ENCODE results near the gene TMEM95. TPM values are rescaled to one million over a fixed set of nuclear protein-coding genes. Genes with fewer than 3 reads are reported as not detected.

The TMEM95 gene
- total and polyA plus RNA-seq, 2 donors (not counting 1 experiment from before 2014, with no cell fraction given): not detected

DNA sequence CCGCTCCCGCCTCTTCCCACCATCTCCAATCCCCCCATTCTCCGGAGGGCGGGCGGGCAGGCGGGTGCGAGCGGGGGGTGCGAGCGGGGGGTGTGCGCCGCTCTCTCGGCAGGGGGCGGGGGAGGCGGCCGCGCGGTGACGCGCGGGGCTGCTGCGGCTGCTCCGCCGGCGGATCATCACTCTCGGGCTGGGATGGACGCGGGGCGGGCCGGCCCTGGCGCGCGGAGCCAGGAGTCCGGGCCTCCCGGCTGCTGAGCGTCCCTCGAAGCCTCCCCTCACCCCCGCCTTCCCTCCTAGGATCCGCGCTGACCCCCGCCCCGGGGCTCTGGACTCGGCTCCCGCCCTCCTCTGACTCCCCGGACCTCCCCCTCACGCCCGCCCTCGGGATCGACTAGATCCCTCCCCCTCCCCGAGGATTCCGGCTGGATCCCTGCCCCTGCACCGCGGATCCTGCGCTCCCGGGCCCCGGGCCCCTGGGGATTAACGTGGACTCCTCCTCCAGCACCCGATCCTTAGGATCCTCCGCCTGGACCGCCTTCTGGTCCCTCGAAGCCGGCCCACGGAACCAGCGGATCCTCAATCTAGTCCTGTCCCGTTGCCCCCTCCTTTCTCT is 49.9 kb downstream of the TMEM95 start:
- Histone ChIP-seq H4K20me1 (ENCODE audit: control insufficient read depth, extremely low read depth, insufficient read depth, low read length) (no peaks in the 10 kb centered on the region), H3K4me1 (ENCODE audit: control insufficient read depth, extremely low read depth, insufficient read depth, low read length) (peaks cover 7% of the 10 kb centered on the region), H3K79me2 (ENCODE audit: control insufficient read depth, insufficient read depth, low read length) (no peaks in the 10 kb centered on the region), H3K9me3 (ENCODE audit: control insufficient read depth, insufficient read depth, low read depth, low read length) (no peaks in the 10 kb centered on the region), H3K36me3 (ENCODE audit: control insufficient read depth, insufficient read depth, low read length) (peaks cover 7% of the 10 kb centered on the region), H3K27ac (ENCODE audit: insufficient read depth, low read length) (peak overlapping the region; percentile 54), H3K9ac (ENCODE audit: insufficient read depth, low read length) (peak overlapping the region; percentile 73), H3K4me3 (replicated peaks in 1 of 4; ENCODE audit: control extremely low read depth in 1 of 4, insufficient read depth in 1 of 4, low read depth in 3 of 4, low read length in 4 of 4) (peak overlapping the region; percentile 66 to 81 (median 74)), H3K4me2 (ENCODE audit: extremely low read depth, insufficient read depth, low read length) (peak overlapping the region; percentile 77), H3K27me3 (ENCODE audit: control insufficient read depth, insufficient read depth, low read length) (no peaks in the 10 kb centered on the region), H2AFZ (ENCODE audit: low read length) (peak overlapping the region; percentile 46)
- no peak for DNase-seq (ENCODE audit: low read depth in 2 of 2)
- TF ChIP-seq EZH2 (IDR thresholded peaks at IDR 0.05; ENCODE audit: low read length, missing control alignments): no peak
- TF ChIP-seq, protein P1, sequence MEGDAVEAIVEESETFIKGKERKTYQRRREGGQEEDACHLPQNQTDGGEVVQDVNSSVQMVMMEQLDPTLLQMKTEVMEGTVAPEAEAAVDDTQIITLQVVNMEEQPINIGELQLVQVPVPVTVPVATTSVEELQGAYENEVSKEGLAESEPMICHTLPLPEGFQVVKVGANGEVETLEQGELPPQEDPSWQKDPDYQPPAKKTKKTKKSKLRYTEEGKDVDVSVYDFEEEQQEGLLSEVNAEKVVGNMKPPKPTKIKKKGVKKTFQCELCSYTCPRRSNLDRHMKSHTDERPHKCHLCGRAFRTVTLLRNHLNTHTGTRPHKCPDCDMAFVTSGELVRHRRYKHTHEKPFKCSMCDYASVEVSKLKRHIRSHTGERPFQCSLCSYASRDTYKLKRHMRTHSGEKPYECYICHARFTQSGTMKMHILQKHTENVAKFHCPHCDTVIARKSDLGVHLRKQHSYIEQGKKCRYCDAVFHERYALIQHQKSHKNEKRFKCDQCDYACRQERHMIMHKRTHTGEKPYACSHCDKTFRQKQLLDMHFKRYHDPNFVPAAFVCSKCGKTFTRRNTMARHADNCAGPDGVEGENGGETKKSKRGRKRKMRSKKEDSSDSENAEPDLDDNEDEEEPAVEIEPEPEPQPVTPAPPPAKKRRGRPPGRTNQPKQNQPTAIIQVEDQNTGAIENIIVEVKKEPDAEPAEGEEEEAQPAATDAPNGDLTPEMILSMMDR (conservative IDR thresholded peaks at IDR 0.05 in 1 of 2, IDR thresholded peaks at IDR 0.05 in 1 of 2; ENCODE audit: low read depth in 1 of 2, low read length in 2 of 2): no peak

DNA sequence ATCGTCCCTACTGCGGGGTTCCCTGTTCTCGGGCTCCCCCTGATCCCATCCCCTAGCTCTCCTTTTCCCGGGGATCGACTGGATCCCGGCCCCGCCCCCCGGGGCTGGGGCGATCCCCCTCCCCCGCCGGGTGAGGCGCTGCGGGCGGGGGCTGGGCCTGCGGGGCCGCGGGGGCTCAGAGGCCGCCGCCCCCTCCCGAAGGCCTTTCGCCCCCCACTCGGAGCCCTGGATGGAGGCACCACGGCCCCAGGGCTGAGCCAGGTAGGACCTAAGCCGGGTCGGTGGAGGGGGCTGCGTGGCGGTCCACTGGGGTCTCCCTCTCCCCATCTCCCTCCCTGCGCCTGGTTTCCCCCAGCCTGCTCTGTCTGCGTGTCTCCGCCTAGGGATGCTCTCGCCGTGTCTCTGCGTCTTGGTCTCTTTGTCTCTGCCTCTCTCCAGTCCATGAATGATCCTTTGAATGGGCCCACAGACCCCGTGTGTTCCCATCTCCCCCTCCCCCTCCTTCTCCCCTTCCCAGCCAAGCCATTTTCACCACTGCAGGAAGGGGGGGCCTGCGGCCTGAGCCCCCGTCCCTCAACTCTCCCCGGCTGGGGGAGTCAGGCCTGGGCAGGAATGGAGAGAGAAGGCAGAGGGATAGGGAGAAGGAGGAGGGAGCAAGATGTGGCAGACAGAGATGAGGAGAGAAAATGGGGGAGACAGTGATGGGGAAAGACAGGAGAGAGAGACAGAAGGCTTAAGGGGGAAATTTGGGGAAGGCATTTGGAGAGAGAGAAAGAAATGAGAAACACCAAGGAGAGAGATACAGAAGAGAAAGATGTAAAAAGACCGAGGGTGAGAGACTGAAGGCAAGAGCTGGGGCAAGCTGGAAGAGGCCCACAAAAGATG is 50.6 kb downstream of the TMEM95 start:
- peaks cover 10% of the 10 kb centered on the region for H3K36me3 ChIP-seq (ENCODE audit: control insufficient read depth, insufficient read depth, low read length)
- H3K4me2 ChIP-seq (ENCODE audit: extremely low read depth, insufficient read depth, low read length): peak overlapping the region; percentile 77
- no peaks in the 10 kb centered on the region for H4K20me1 ChIP-seq (ENCODE audit: control insufficient read depth, extremely low read depth, insufficient read depth, low read length)
- H3K79me2 ChIP-seq (ENCODE audit: control insufficient read depth, insufficient read depth, low read length): no peaks in the 10 kb centered on the region
- H3K4me1 ChIP-seq (ENCODE audit: control insufficient read depth, extremely low read depth, insufficient read depth, low read length): peaks cover 7% of the 10 kb centered on the region
- H3K27me3 ChIP-seq (ENCODE audit: control insufficient read depth, insufficient read depth, low read length): no peaks in the 10 kb centered on the region
- no peaks in the 10 kb centered on the region for H3K9me3 ChIP-seq (ENCODE audit: control insufficient read depth, insufficient read depth, low read depth, low read length)
- TF ChIP-seq EZH2 (IDR thresholded peaks at IDR 0.05; ENCODE audit: low read length, missing control alignments): no peak
- TF ChIP-seq, protein P1 (conservative IDR thresholded peaks at IDR 0.05 in 1 of 2, IDR thresholded peaks at IDR 0.05 in 1 of 2; ENCODE audit: low read depth in 1 of 2, low read length in 2 of 2): no peak
- peak overlapping the region; percentile 54 for H3K27ac ChIP-seq (ENCODE audit: insufficient read depth, low read length)
- H3K9ac ChIP-seq (ENCODE audit: insufficient read depth, low read length): peak overlapping the region; percentile 73
- no peak for DNase-seq (ENCODE audit: low read depth in 2 of 2)
- peak overlapping the region; percentile 66 to 81 (median 74) for H3K4me3 ChIP-seq (replicated peaks in 1 of 4; ENCODE audit: control extremely low read depth in 1 of 4, insufficient read depth in 1 of 4, low read depth in 3 of 4, low read length in 4 of 4)
- H2AFZ ChIP-seq (ENCODE audit: low read length): peak overlapping the region; percentile 45

DNA sequence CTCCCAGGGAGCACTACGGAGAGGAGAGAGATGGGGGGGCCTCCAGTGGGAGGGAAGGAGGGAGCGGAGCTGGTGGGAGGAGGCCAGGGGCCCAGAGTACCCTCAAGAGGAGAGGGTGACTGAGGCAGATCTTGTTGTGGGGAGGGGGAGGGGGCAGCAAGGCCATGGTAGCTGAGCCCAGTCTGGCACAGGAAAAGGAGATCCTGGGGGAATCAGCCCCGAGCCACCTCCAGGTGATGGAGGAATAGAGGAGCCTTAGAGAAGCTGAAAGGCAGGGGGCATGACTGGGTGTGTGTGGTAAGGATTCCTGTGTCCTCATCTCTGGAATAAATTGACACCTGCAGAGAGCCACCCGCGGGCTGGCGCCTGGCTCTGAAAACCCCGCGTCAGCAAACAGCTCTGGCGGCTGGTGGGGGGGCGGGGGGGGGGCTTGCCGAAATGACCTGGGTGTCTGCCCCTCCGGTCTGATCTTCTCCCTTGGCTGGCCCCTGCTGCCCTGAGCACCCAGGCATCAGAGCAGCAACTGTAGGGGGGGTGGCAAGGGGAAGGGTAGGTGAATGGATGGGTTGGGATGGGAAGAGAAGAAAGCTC is 51.4 kb downstream of the TMEM95 start:
- no peak overlapping the region for H3K9ac ChIP-seq (ENCODE audit: insufficient read depth, low read length)

More for the DNA sequence above, 51.4 kb downstream of the TMEM95 start:
- H3K4me3 ChIP-seq (replicated peaks in 1 of 4; ENCODE audit: control extremely low read depth in 1 of 4, insufficient read depth in 1 of 4, low read depth in 3 of 4, low read length in 4 of 4): peak overlapping the region; percentile 60 to 81 (median 72)
- H3K4me2 ChIP-seq (ENCODE audit: extremely low read depth, insufficient read depth, low read length): peak overlapping the region; percentile 55
- TF ChIP-seq EZH2 (IDR thresholded peaks at IDR 0.05; ENCODE audit: low read length, missing control alignments): no peak
- TF ChIP-seq, protein P1 (conservative IDR thresholded peaks at IDR 0.05 in 1 of 2, IDR thresholded peaks at IDR 0.05 in 1 of 2; ENCODE audit: low read depth in 1 of 2, low read length in 2 of 2): no peak
- H3K9me3 ChIP-seq (ENCODE audit: control insufficient read depth, insufficient read depth, low read depth, low read length): no peaks in the 10 kb centered on the region
- no peaks in the 10 kb centered on the region for H4K20me1 ChIP-seq (ENCODE audit: control insufficient read depth, extremely low read depth, insufficient read depth, low read length)
- peaks cover 10% of the 10 kb centered on the region for H3K36me3 ChIP-seq (ENCODE audit: control insufficient read depth, insufficient read depth, low read length)
- no peak for DNase-seq (ENCODE audit: low read depth in 2 of 2)
- no peaks in the 10 kb centered on the region for H3K79me2 ChIP-seq (ENCODE audit: control insufficient read depth, insufficient read depth, low read length)
- H3K4me1 ChIP-seq (ENCODE audit: control insufficient read depth, extremely low read depth, insufficient read depth, low read length): peaks cover 7% of the 10 kb centered on the region
- no peak overlapping the region for H3K27ac ChIP-seq (ENCODE audit: insufficient read depth, low read length)
- no peak overlapping the region for H2AFZ ChIP-seq (ENCODE audit: low read length)
- H3K27me3 ChIP-seq (ENCODE audit: control insufficient read depth, insufficient read depth, low read length): no peaks in the 10 kb centered on the region
